Measurements from ENCODE around the gene VAT1L.

DNA sequence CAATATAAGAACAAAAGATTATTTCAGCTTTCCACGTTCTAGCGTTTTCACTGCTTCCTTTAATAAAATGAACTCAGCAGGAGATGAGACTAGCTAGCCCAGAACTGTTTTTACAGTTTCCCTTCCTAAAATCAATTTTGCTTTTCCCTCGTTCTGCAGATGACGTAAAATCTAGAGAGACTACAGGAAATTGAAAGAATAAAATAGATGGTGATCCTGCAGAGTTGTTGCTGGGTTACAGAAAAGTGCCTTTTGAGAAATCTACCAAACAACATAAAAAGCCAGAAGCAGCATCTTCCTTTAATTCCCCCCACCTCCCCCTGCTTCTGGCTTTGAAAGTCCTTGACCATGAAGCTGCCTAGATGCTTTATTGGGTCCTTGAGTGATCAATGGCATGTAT, 137.2 kb downstream of the VAT1L start:
- TF ChIP-seq, protein P1, sequence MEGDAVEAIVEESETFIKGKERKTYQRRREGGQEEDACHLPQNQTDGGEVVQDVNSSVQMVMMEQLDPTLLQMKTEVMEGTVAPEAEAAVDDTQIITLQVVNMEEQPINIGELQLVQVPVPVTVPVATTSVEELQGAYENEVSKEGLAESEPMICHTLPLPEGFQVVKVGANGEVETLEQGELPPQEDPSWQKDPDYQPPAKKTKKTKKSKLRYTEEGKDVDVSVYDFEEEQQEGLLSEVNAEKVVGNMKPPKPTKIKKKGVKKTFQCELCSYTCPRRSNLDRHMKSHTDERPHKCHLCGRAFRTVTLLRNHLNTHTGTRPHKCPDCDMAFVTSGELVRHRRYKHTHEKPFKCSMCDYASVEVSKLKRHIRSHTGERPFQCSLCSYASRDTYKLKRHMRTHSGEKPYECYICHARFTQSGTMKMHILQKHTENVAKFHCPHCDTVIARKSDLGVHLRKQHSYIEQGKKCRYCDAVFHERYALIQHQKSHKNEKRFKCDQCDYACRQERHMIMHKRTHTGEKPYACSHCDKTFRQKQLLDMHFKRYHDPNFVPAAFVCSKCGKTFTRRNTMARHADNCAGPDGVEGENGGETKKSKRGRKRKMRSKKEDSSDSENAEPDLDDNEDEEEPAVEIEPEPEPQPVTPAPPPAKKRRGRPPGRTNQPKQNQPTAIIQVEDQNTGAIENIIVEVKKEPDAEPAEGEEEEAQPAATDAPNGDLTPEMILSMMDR (conservative IDR thresholded peaks at IDR 0.05 in 1 of 2, IDR thresholded peaks at IDR 0.05 in 1 of 2; ENCODE audit: low read depth in 1 of 2, low read length in 2 of 2), result no peak
- no peak for TF ChIP-seq EZH2 (IDR thresholded peaks at IDR 0.05; ENCODE audit: low read length, missing control alignments)
